ENCODE results near the gene CACNA1G. TPM values are rescaled to one million over a fixed set of nuclear protein-coding genes. Genes with fewer than 3 reads are reported as not detected.

The CACNA1G gene
- total and polyA plus RNA-seq, 9 of the 15 experiments (the other 6 are each of a cell fraction or from before 2014, with no cell fraction given) = 0.01 TPM; not detected in 8

DNA sequence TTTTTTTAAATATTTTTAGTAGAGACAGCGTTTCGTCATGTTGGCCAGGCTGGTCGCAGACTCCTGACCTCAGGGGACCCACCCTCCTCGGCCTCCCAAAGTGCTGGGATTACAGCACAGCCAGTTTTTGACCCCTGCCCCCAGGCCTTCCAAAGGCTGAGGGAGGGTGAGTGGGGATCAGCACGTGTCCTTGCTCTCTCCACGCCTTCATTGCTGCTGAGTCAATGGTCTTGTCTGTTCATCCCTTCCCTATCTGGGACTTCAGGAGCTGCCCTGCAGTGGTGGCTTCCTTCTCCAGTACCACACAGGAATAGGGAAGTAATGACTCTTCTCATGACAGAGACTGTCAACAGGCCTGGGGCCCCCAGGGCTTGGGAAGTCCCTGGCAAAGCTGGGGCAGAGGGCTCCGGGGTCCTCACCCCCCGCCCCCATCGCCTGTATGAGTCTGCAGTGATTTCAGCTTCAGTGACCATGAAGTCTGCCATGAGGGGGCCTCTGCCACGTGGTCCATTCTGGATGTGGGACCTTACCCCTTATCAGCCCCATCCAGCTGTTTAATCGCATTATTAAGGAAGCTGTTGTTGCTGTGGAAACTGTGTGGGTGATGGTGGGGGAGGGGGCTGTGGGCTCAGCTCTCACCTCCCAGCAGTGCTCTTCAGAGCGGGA, 80.3 kb downstream of the CACNA1G start (continued):
- TF ChIP-seq, protein P1, sequence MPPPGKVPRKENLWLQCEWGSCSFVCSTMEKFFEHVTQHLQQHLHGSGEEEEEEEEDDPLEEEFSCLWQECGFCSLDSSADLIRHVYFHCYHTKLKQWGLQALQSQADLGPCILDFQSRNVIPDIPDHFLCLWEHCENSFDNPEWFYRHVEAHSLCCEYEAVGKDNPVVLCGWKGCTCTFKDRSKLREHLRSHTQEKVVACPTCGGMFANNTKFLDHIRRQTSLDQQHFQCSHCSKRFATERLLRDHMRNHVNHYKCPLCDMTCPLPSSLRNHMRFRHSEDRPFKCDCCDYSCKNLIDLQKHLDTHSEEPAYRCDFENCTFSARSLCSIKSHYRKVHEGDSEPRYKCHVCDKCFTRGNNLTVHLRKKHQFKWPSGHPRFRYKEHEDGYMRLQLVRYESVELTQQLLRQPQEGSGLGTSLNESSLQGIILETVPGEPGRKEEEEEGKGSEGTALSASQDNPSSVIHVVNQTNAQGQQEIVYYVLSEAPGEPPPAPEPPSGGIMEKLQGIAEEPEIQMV (tag; conservative IDR thresholded peaks at IDR 0.05; ENCODE audit: low read depth) = no peak
- TF ChIP-seq RBM39 (optimal IDR thresholded peaks at IDR 0.05; ENCODE audit: low read depth, low read length) (no peak), NELFE (IDR thresholded peaks at IDR 0.05; ENCODE audit: insufficient read depth, insufficient read length) (no peak), YY1 (IDR thresholded peaks at IDR 0.05; ENCODE audit: borderline replicate concordance in 1 of 3, control insufficient read depth in 1 of 3, extremely low read depth in 1 of 3, insufficient read depth in 3 of 3, insufficient read length in 1 of 3, insufficient replicate concordance in 2 of 3, low read depth in 1 of 3, low read length in 2 of 3) (no peak), ZNF583 (CRISPR knock-in tag; IDR thresholded peaks at IDR 0.05) (no peak), RBM15 (IDR thresholded peaks at IDR 0.05; ENCODE audit: insufficient read depth, low read length) (no peak), NR2F6 (CRISPR knock-in tag; IDR thresholded peaks at IDR 0.05) (no peak)
- TF ChIP-seq, protein P2, sequence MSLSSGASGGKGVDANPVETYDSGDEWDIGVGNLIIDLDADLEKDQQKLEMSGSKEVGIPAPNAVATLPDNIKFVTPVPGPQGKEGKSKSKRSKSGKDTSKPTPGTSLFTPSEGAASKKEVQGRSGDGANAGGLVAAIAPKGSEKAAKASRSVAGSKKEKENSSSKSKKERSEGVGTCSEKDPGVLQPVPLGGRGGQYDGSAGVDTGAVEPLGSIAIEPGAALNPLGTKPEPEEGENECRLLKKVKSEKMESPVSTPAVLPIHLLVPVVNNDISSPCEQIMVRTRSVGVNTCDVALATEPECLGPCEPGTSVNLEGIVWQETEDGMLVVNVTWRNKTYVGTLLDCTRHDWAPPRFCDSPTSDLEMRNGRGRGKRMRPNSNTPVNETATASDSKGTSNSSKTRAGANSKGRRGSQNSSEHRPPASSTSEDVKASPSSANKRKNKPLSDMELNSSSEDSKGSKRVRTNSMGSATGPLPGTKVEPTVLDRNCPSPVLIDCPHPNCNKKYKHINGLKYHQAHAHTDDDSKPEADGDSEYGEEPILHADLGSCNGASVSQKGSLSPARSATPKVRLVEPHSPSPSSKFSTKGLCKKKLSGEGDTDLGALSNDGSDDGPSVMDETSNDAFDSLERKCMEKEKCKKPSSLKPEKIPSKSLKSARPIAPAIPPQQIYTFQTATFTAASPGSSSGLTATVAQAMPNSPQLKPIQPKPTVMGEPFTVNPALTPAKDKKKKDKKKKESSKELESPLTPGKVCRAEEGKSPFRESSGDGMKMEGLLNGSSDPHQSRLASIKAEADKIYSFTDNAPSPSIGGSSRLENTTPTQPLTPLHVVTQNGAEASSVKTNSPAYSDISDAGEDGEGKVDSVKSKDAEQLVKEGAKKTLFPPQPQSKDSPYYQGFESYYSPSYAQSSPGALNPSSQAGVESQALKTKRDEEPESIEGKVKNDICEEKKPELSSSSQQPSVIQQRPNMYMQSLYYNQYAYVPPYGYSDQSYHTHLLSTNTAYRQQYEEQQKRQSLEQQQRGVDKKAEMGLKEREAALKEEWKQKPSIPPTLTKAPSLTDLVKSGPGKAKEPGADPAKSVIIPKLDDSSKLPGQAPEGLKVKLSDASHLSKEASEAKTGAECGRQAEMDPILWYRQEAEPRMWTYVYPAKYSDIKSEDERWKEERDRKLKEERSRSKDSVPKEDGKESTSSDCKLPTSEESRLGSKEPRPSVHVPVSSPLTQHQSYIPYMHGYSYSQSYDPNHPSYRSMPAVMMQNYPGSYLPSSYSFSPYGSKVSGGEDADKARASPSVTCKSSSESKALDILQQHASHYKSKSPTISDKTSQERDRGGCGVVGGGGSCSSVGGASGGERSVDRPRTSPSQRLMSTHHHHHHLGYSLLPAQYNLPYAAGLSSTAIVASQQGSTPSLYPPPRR (CRISPR knock-in tag; IDR thresholded peaks at IDR 0.05; ENCODE audit: borderline replicate concordance) = no peak
- TF ChIP-seq, protein P3, sequence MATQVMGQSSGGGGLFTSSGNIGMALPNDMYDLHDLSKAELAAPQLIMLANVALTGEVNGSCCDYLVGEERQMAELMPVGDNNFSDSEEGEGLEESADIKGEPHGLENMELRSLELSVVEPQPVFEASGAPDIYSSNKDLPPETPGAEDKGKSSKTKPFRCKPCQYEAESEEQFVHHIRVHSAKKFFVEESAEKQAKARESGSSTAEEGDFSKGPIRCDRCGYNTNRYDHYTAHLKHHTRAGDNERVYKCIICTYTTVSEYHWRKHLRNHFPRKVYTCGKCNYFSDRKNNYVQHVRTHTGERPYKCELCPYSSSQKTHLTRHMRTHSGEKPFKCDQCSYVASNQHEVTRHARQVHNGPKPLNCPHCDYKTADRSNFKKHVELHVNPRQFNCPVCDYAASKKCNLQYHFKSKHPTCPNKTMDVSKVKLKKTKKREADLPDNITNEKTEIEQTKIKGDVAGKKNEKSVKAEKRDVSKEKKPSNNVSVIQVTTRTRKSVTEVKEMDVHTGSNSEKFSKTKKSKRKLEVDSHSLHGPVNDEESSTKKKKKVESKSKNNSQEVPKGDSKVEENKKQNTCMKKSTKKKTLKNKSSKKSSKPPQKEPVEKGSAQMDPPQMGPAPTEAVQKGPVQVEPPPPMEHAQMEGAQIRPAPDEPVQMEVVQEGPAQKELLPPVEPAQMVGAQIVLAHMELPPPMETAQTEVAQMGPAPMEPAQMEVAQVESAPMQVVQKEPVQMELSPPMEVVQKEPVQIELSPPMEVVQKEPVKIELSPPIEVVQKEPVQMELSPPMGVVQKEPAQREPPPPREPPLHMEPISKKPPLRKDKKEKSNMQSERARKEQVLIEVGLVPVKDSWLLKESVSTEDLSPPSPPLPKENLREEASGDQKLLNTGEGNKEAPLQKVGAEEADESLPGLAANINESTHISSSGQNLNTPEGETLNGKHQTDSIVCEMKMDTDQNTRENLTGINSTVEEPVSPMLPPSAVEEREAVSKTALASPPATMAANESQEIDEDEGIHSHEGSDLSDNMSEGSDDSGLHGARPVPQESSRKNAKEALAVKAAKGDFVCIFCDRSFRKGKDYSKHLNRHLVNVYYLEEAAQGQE (IDR thresholded peaks at IDR 0.05; ENCODE audit: borderline replicate concordance) = no peak
- TF ChIP-seq, protein P3 (CRISPR knock-in tag; IDR thresholded peaks at IDR 0.05; ENCODE audit: low read depth) = no peak
